Measurements from ENCODE around the gene SLC4A7. TPM values are rescaled to one million over a fixed set of nuclear protein-coding genes. Genes with fewer than 3 reads are reported as not detected.
A peak's percentile ranks its signal among the peaks of the same experiment; 100 is the strongest.

The SLC4A7 gene
- total RNA-seq, 6 experiments from 2014 or later, result 3.0 to 9.9 (median 5.8) TPM

- intact Hi-C loops (cut with DNase I), result no loop called here
- WGBS (ENCODE audit: insufficient coverage, low coverage, low lambda C conversion rate, missing lambda C conversion rate), result 79% methylated on average over 5 of the region's 5 CpGs
- no peak for DNase-seq
- H3K9me3 ChIP-seq, result no peaks in the 10 kb centered on the region
- H3K36me3 ChIP-seq, result no peaks in the 10 kb centered on the region
- no peaks in the 10 kb centered on the region for H3K27me3 ChIP-seq
- TF ChIP-seq POLR2A (IDR thresholded peaks at IDR 0.05) (no peak), CTCF (IDR thresholded peaks at IDR 0.05) (no peak)
- no peak overlapping the region for H3K27ac ChIP-seq
- ATAC-seq, result no peak
- H3K4me1 ChIP-seq, result peaks cover 0 to 6% (median 0%) of the 10 kb centered on the region in 4 donors
- no peak overlapping the region for H3K4me3 ChIP-seq
Measured at GRCh38 chr3:27485866-27486265, 1.7 kb upstream of the SLC4A7 start.

- ATAC-seq, result peak in 3 of 4 donors; percentile 4 to 21 (median 20)
- peak overlapping the region; percentile 61 to 94 (median 79) for H3K27ac ChIP-seq
- H3K9me3 ChIP-seq, result no peaks in the 10 kb centered on the region
- TF ChIP-seq CTCF (IDR thresholded peaks at IDR 0.05) (no peak), POLR2A (IDR thresholded peaks at IDR 0.05) (no peak)
- peaks cover 0 to 6% (median 0%) of the 10 kb centered on the region in 4 donors for H3K4me1 ChIP-seq
- H3K27me3 ChIP-seq, result no peaks in the 10 kb centered on the region
- 7% methylated on average over 12 of the region's 75 CpGs for WGBS (ENCODE audit: insufficient coverage, low coverage, low lambda C conversion rate, missing lambda C conversion rate)
- intact Hi-C loops (cut with DNase I), result no loop called here
- H3K36me3 ChIP-seq, result no peaks in the 10 kb centered on the region
- peak; percentile 57 to 61 (median 58) for DNase-seq
- H3K4me3 ChIP-seq, result peak overlapping the region; percentile 73 to 87 (median 86)
Measured at GRCh38 chr3:27483117-27484014, 818 bp downstream of the SLC4A7 start.

GRCh38 chr3:27479806-27480543 lies 4.2 kb downstream of the SLC4A7 start:
- TF ChIP-seq POLR2A (IDR thresholded peaks at IDR 0.05) (no peak), CTCF (IDR thresholded peaks at IDR 0.05) (no peak)
- WGBS (ENCODE audit: insufficient coverage, low coverage, low lambda C conversion rate, missing lambda C conversion rate), result 87% methylated on average over 2 of the region's 2 CpGs
- H3K27me3 ChIP-seq, result no peaks in the 10 kb centered on the region
- H3K4me1 ChIP-seq, result peaks cover 0 to 6% (median 0%) of the 10 kb centered on the region in 4 donors
- DNase-seq (no peak), ATAC-seq (no peak)
- intact Hi-C loops (cut with DNase I), result loop anchor here in 1 of 2 donors (10.0 kb wide), 1 partner anchor 165 kb away; no protein-coding TSS in a partner anchor
- H3K9me3 ChIP-seq, result no peaks in the 10 kb centered on the region
- no peaks in the 10 kb centered on the region for H3K36me3 ChIP-seq
- H3K4me3 ChIP-seq, result no peak overlapping the region
- no peak overlapping the region for H3K27ac ChIP-seq

GRCh38 chr3:27471923-27472550 lies 12.1 kb downstream of the SLC4A7 start:
- H3K36me3 ChIP-seq, result no peaks in the 10 kb centered on the region
- intact Hi-C loops (cut with DNase I), result loop anchor here in 1 of 2 donors (10.0 kb wide), 1 partner anchor 157 kb away; no protein-coding TSS in a partner anchor
- WGBS (ENCODE audit: insufficient coverage, low coverage, low lambda C conversion rate, missing lambda C conversion rate), result 81% methylated on average over 6 of the region's 6 CpGs
- H3K4me3 ChIP-seq, result no peak overlapping the region
- no peak overlapping the region for H3K27ac ChIP-seq
- TF ChIP-seq CTCF (IDR thresholded peaks at IDR 0.05), result no peak
- no peak for TF ChIP-seq POLR2A (IDR thresholded peaks at IDR 0.05)
- no peak for DNase-seq
- no peaks in the 10 kb centered on the region for H3K4me1 ChIP-seq
- no peaks in the 10 kb centered on the region for H3K27me3 ChIP-seq
- no peak for ATAC-seq
- H3K9me3 ChIP-seq, result no peaks in the 10 kb centered on the region
